Measurements from ENCODE around the gene RUNX2. TPM values are rescaled to one million over a fixed set of nuclear protein-coding genes. Genes with fewer than 3 reads are reported as not detected.

The RUNX2 gene
- total and polyA plus RNA-seq, 2 experiments from 2014 or later: 1.0 to 2.1 TPM

GRCh38 chr6:45651301-45651700, 323.2 kb downstream of the RUNX2 start:
- no peak overlapping the region for H3K27ac ChIP-seq
- no peak for TF ChIP-seq CTCF (IDR thresholded peaks at IDR 0.05; ENCODE audit: poor library complexity)
- TF ChIP-seq EZH2phosphoT487 (IDR thresholded peaks at IDR 0.05; ENCODE audit: low read depth, severe bottlenecking, unreplicated experiment): no peak
- no peak for TF ChIP-seq EZH2 (IDR thresholded peaks at IDR 0.05; ENCODE audit: borderline replicate concordance)

GRCh38 chr6:45652416-45652815, 324.3 kb downstream of the RUNX2 start:
- Histone ChIP-seq H2AFZ (no peak overlapping the region), H3K27me3 (no peaks in the 10 kb centered on the region), H3K4me2 (no peak overlapping the region), H3K27ac (no peak overlapping the region), H3K36me3 (replicated peaks; ENCODE audit: insufficient read depth, low read depth) (no peaks in the 10 kb centered on the region), H3K9me2 (replicated peaks; ENCODE audit: insufficient read depth) (no peaks in the 10 kb centered on the region), H4K20me1 (ENCODE audit: insufficient read depth, poor library complexity, severe bottlenecking) (no peaks in the 10 kb centered on the region), H3K4me3 (no peak overlapping the region), H3K9me3 (ENCODE audit: low read depth) (no peaks in the 10 kb centered on the region), H3K79me2 (no peaks in the 10 kb centered on the region), H3K4me1 (ENCODE audit: insufficient read depth) (peaks cover 3% of the 10 kb centered on the region)
- no peak for DNase-seq (ENCODE audit: low spot score)
- TF ChIP-seq EZH2phosphoT487 (IDR thresholded peaks at IDR 0.05; ENCODE audit: low read depth, severe bottlenecking, unreplicated experiment): no peak
- WGBS (ENCODE audit: low lambda C conversion rate, missing lambda C conversion rate): 87% methylated on average over 1 of the region's 1 CpG

More at GRCh38 chr6:45651301-45651700, 323.2 kb downstream of the RUNX2 start:
- Histone ChIP-seq H3K36me3 (replicated peaks; ENCODE audit: insufficient read depth, low read depth) (no peaks in the 10 kb centered on the region), H3K4me3 (no peak overlapping the region), H4K20me1 (ENCODE audit: insufficient read depth, poor library complexity, severe bottlenecking) (no peaks in the 10 kb centered on the region), H2AFZ (no peak overlapping the region), H3K9me3 (ENCODE audit: low read depth) (no peaks in the 10 kb centered on the region), H3K4me1 (ENCODE audit: insufficient read depth) (peaks cover 3% of the 10 kb centered on the region), H3K27me3 (no peaks in the 10 kb centered on the region), H3K79me2 (no peaks in the 10 kb centered on the region), H3K9me2 (replicated peaks; ENCODE audit: insufficient read depth) (no peaks in the 10 kb centered on the region), H3K4me2 (no peak overlapping the region)
- no peak for DNase-seq (ENCODE audit: low spot score)
- 91% methylated on average over 3 of the region's 3 CpGs for WGBS (ENCODE audit: low lambda C conversion rate, missing lambda C conversion rate)

GRCh38 chr6:45653117-45653883, 325.2 kb downstream of the RUNX2 start:
- Histone ChIP-seq H4K20me1 (ENCODE audit: insufficient read depth, poor library complexity, severe bottlenecking) (no peaks in the 10 kb centered on the region), H3K4me1 (ENCODE audit: insufficient read depth) (peaks cover 3% of the 10 kb centered on the region), H3K9me2 (replicated peaks; ENCODE audit: insufficient read depth) (no peaks in the 10 kb centered on the region), H3K4me2 (no peak overlapping the region), H3K27me3 (peaks cover 3% of the 10 kb centered on the region), H3K4me3 (no peak overlapping the region), H3K27ac (no peak overlapping the region), H3K9me3 (ENCODE audit: low read depth) (no peaks in the 10 kb centered on the region), H3K79me2 (no peaks in the 10 kb centered on the region), H3K36me3 (replicated peaks; ENCODE audit: insufficient read depth, low read depth) (no peaks in the 10 kb centered on the region), H2AFZ (no peak overlapping the region)
- TF ChIP-seq CTCF (IDR thresholded peaks at IDR 0.05; ENCODE audit: poor library complexity) (no peak), EZH2phosphoT487 (IDR thresholded peaks at IDR 0.05; ENCODE audit: low read depth, severe bottlenecking, unreplicated experiment) (no peak), EZH2 (IDR thresholded peaks at IDR 0.05; ENCODE audit: borderline replicate concordance) (no peak)
- DNase-seq (ENCODE audit: low spot score): no peak
- 89% methylated on average over 4 of the region's 4 CpGs for WGBS (ENCODE audit: low lambda C conversion rate, missing lambda C conversion rate)

GRCh38 chr6:45654673-45655072, 326.5 kb downstream of the RUNX2 start:
- Histone ChIP-seq H3K4me3 (no peak overlapping the region), H3K4me1 (ENCODE audit: insufficient read depth) (peaks cover 3% of the 10 kb centered on the region), H3K27ac (no peak overlapping the region), H3K4me2 (no peak overlapping the region), H3K9me3 (ENCODE audit: low read depth) (no peaks in the 10 kb centered on the region), H3K36me3 (replicated peaks; ENCODE audit: insufficient read depth, low read depth) (no peaks in the 10 kb centered on the region), H3K9me2 (replicated peaks; ENCODE audit: insufficient read depth) (no peaks in the 10 kb centered on the region), H3K27me3 (peaks cover 10% of the 10 kb centered on the region), H2AFZ (no peak overlapping the region), H3K79me2 (no peaks in the 10 kb centered on the region), H4K20me1 (ENCODE audit: insufficient read depth, poor library complexity, severe bottlenecking) (no peaks in the 10 kb centered on the region)
- TF ChIP-seq CTCF (IDR thresholded peaks at IDR 0.05; ENCODE audit: poor library complexity) (no peak), EZH2 (IDR thresholded peaks at IDR 0.05; ENCODE audit: borderline replicate concordance) (no peak), EZH2phosphoT487 (IDR thresholded peaks at IDR 0.05; ENCODE audit: low read depth, severe bottlenecking, unreplicated experiment) (no peak)
- DNase-seq (ENCODE audit: low spot score): no peak
- 95% methylated on average over 2 of the region's 2 CpGs for WGBS (ENCODE audit: low lambda C conversion rate, missing lambda C conversion rate)

All from hepatocyte (in vitro differentiated cells).